ENCODE data around the gene SERPINB7. TPM values are rescaled to one million over a fixed set of nuclear protein-coding genes. Genes with fewer than 3 reads are reported as not detected.

Gene SERPINB7
- total and polyA plus RNA-seq, 2 of the 8 experiments (the other 6 are each of a cell fraction or from before 2014, with no cell fraction given), result not detected

GRCh38 chr18:63774511-63774910, 707 bp upstream of the SERPINB7 start (continued):
- no peak for TF ChIP-seq CHD7 (IDR thresholded peaks at IDR 0.05; ENCODE audit: insufficient replicate concordance, low read length)

All from H1 (cell line).